ENCODE results near the gene HSPA2.

DNA sequence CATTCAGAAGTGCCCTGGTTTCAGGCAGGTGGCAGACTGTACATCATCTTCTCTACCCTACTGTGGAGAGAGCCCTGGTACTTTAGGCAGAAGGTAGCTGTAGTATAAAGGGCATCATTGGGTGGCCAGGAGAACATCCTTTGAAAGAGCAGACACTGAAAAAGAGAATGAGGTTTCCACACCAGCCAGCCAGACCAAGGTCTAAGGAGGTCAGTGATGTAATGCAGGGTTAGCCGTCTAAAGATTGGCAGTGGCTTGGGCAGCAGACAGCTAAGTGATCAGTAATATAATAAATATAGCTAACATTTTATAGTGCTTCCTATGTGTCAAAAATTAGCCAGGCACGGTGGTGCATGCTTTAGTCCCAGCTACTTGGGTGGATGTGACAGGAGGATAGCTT is 48.9 kb upstream of the HSPA2 start:
- TF ChIP-seq CEBPB (IDR thresholded peaks at IDR 0.05; ENCODE audit: low read depth, low read length) (no peak), NFE2L2 (IDR thresholded peaks at IDR 0.05; ENCODE audit: low read depth, low read length) (no peak), POLR2A (IDR thresholded peaks at IDR 0.05; ENCODE audit: low read depth, low read length) (no peak), MAZ (IDR thresholded peaks at IDR 0.05; ENCODE audit: borderline replicate concordance, low read depth, low read length) (no peak), RCOR1 (IDR thresholded peaks at IDR 0.05; ENCODE audit: insufficient replicate concordance, low read length) (no peak), RAD21 (IDR thresholded peaks at IDR 0.05; ENCODE audit: low read length) (no peak), RFX5 (IDR thresholded peaks at IDR 0.05; ENCODE audit: low read depth, low read length) (no peak), SMC3 (IDR thresholded peaks at IDR 0.05; ENCODE audit: low read depth, low read length) (no peak), BHLHE40 (IDR thresholded peaks at IDR 0.05; ENCODE audit: low read depth, low read length) (no peak)
- TF ChIP-seq, protein P1, sequence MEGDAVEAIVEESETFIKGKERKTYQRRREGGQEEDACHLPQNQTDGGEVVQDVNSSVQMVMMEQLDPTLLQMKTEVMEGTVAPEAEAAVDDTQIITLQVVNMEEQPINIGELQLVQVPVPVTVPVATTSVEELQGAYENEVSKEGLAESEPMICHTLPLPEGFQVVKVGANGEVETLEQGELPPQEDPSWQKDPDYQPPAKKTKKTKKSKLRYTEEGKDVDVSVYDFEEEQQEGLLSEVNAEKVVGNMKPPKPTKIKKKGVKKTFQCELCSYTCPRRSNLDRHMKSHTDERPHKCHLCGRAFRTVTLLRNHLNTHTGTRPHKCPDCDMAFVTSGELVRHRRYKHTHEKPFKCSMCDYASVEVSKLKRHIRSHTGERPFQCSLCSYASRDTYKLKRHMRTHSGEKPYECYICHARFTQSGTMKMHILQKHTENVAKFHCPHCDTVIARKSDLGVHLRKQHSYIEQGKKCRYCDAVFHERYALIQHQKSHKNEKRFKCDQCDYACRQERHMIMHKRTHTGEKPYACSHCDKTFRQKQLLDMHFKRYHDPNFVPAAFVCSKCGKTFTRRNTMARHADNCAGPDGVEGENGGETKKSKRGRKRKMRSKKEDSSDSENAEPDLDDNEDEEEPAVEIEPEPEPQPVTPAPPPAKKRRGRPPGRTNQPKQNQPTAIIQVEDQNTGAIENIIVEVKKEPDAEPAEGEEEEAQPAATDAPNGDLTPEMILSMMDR (conservative IDR thresholded peaks at IDR 0.05; ENCODE audit: low read depth, low read length), result no peak
- TF ChIP-seq, protein P2, sequence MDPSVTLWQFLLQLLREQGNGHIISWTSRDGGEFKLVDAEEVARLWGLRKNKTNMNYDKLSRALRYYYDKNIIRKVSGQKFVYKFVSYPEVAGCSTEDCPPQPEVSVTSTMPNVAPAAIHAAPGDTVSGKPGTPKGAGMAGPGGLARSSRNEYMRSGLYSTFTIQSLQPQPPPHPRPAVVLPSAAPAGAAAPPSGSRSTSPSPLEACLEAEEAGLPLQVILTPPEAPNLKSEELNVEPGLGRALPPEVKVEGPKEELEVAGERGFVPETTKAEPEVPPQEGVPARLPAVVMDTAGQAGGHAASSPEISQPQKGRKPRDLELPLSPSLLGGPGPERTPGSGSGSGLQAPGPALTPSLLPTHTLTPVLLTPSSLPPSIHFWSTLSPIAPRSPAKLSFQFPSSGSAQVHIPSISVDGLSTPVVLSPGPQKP (IDR thresholded peaks at IDR 0.05; ENCODE audit: borderline replicate concordance, low read depth, low read length), result no peak
